ENCODE data around the gene TRAP1. TPM values are rescaled to one million over a fixed set of nuclear protein-coding genes. Genes with fewer than 3 reads are reported as not detected.

Gene TRAP1
- total RNA-seq, 2 experiments from 2014 or later, result 384 to 396 TPM

Other genes starting within 250 kb of the TRAP1 start
- not detected for gene C16orf90, start 222.0 kb downstream of the TRAP1 start, total RNA-seq
- 10 to 100 TPM; 12.1 to 13.9 TPM for gene CLUAP1, start 216.5 kb downstream of the TRAP1 start, total RNA-seq
- 10 to 100 TPM; 14.4 TPM for gene NLRC3, start 140.1 kb downstream of the TRAP1 start, total RNA-seq
- 10 to 100 TPM; 14.0 to 14.1 TPM for gene SLX4, start 105.9 kb downstream of the TRAP1 start, total RNA-seq
- gene DNASE1, start 62.8 kb downstream of the TRAP1 start, total RNA-seq, result 10 to 100 TPM; 13.5 to 13.8 TPM
- gene CREBBP, start 163.2 kb upstream of the TRAP1 start, total RNA-seq, result 10 to 100 TPM; 29.9 to 33.0 TPM